Left ventricle myocardium inferior (tissue), 1 donor: ENCODE results near the gene PDE8A. TPM values are rescaled to one million over a fixed set of nuclear protein-coding genes. Genes with fewer than 3 reads are reported as not detected.

Source experiments
- DNase-seq: peaks from one replicate; pipeline ENCODE4 v3.0.0-alpha.2; 2020
- H3K27ac ChIP-seq: fragments of 200-600 bp; replicated peaks from 2 replicates; pipeline ENCODE4 v1.8.0; 2021
- H3K27me3 ChIP-seq: fragments of 200-600 bp; 2 replicates; pipeline ENCODE4 v1.8.0; 2021; ENCODE audit warnings: low read depth
- H3K36me3 ChIP-seq: fragments of 200-600 bp; 2 replicates; pipeline ENCODE4 v1.8.0; 2021
- H3K4me1 ChIP-seq: fragments of 200-600 bp; 2 replicates; pipeline ENCODE4 v1.8.0; 2021
- H3K4me3 ChIP-seq: fragments of 200-600 bp; 2 replicates; pipeline ENCODE4 v1.8.0; 2021; ENCODE audit warnings: mild to moderate bottlenecking, moderate library complexity
- H3K9me3 ChIP-seq: fragments of 200-600 bp; replicated peaks from 2 replicates; pipeline ENCODE4 v1.8.0; 2021
- intact Hi-C: fragments of 100-400 bp; cut with micrococcal nuclease; formaldehyde crosslinking; loops from one replicate; pipeline ENCODE4 v1.11.0; 2022
- total RNA-seq: library from RNA; stranded (reverse); fragmentation: NEBNext Ultra II Directional; extraction: Animal tissue kit (Norgen Biotek cat#: 25700); gene quantifications from one replicate; pipeline ENCODE4 v1.2.1, GENCODE V29; 2021
- TF ChIP-seq, protein P1 (sequence below): fragments of 200-600 bp; IDR thresholded peaks from 2 replicates; pipeline ENCODE4 v1.8.0; 2021; ENCODE audit warnings: antibody characterized with exemption, mild to moderate bottlenecking, borderline replicate concordance
- donor health status: DM: no; HTN: yes; CAD: no; lungs with severe emphysema.

The PDE8A gene
- total RNA-seq, 1 donor from 2014 or later: 17.8 TPM

DNA sequence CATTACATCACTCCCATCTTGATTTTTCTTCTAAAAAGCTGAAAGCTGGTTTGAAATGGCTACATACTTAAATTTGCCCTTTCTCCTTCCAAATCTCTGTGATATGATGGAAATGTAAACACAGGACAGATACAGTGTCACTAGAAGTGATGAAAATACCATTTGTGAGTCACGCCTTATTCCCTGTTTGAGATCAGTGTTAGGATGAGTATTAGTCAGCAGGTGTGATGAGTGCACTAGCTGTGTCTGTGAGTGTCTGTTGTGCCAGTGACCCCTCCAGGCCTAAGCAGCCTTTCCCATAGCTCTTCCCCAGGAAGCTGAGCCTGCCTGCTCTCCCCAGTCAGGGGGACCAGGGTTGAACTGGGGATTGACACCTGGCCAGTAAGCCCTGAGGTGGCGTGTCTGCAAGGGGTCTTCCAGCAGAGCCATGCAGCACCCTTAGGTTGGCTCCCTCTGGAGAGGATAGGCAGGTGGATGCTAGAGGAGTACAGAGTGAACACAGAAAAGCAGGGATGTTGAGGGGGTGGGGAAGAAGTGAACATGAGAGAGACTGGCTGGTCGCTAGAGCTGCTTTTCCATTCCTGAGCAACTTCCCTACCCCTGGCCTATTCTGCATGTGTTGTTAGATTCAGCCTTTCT, 92.0 kb downstream of the PDE8A start:
- no peak overlapping the region for H3K4me3 ChIP-seq
- peaks cover 28% of the 10 kb centered on the region for H3K36me3 ChIP-seq
- no peaks in the 10 kb centered on the region for H3K9me3 ChIP-seq
- DNase-seq: no peak
- TF ChIP-seq, protein P1, sequence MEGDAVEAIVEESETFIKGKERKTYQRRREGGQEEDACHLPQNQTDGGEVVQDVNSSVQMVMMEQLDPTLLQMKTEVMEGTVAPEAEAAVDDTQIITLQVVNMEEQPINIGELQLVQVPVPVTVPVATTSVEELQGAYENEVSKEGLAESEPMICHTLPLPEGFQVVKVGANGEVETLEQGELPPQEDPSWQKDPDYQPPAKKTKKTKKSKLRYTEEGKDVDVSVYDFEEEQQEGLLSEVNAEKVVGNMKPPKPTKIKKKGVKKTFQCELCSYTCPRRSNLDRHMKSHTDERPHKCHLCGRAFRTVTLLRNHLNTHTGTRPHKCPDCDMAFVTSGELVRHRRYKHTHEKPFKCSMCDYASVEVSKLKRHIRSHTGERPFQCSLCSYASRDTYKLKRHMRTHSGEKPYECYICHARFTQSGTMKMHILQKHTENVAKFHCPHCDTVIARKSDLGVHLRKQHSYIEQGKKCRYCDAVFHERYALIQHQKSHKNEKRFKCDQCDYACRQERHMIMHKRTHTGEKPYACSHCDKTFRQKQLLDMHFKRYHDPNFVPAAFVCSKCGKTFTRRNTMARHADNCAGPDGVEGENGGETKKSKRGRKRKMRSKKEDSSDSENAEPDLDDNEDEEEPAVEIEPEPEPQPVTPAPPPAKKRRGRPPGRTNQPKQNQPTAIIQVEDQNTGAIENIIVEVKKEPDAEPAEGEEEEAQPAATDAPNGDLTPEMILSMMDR: no peak
- no peaks in the 10 kb centered on the region for H3K4me1 ChIP-seq
- no peaks in the 10 kb centered on the region for H3K27me3 ChIP-seq
- intact Hi-C loops: no loop called here
- no peak overlapping the region for H3K27ac ChIP-seq

GRCh38 chr15:85086855-85087254, 105.2 kb downstream of the PDE8A start:
- H3K4me1 ChIP-seq: no peaks in the 10 kb centered on the region
- intact Hi-C loops: no loop called here
- TF ChIP-seq, protein P1: no peak
- no peak for DNase-seq
- peaks cover 69% of the 10 kb centered on the region for H3K36me3 ChIP-seq
- H3K27me3 ChIP-seq: no peaks in the 10 kb centered on the region
- no peak overlapping the region for H3K27ac ChIP-seq
- H3K4me3 ChIP-seq: no peak overlapping the region
- H3K9me3 ChIP-seq: no peaks in the 10 kb centered on the region

GRCh38 chr15:85088300-85088699, 106.6 kb downstream of the PDE8A start:
- Histone ChIP-seq H3K4me3 (no peak overlapping the region), H3K36me3 (peaks cover 83% of the 10 kb centered on the region), H3K4me1 (no peaks in the 10 kb centered on the region), H3K27ac (no peak overlapping the region), H3K9me3 (no peaks in the 10 kb centered on the region), H3K27me3 (no peaks in the 10 kb centered on the region)
- intact Hi-C loops: no loop called here
- DNase-seq: no peak
- TF ChIP-seq, protein P1: no peak

- TF ChIP-seq, protein P1: no peak
- Histone ChIP-seq H3K4me1 (no peaks in the 10 kb centered on the region), H3K4me3 (no peak overlapping the region), H3K9me3 (no peaks in the 10 kb centered on the region), H3K36me3 (peaks cover 86% of the 10 kb centered on the region), H3K27ac (no peak overlapping the region), H3K27me3 (no peaks in the 10 kb centered on the region)
- intact Hi-C loops: no loop called here
- DNase-seq: no peak
Observed at GRCh38 chr15:85089929-85090597, 108.4 kb downstream of the PDE8A start.

- DNase-seq: no peak
- intact Hi-C loops: no loop called here
- peaks cover 73% of the 10 kb centered on the region for H3K36me3 ChIP-seq
Observed at GRCh38 chr15:85091990-85092389, 110.3 kb downstream of the PDE8A start.

More at GRCh38 chr15:85091990-85092389, 110.3 kb downstream of the PDE8A start:
- TF ChIP-seq, protein P1: no peak
- Histone ChIP-seq H3K27me3 (no peaks in the 10 kb centered on the region), H3K4me1 (no peaks in the 10 kb centered on the region), H3K4me3 (no peak overlapping the region), H3K27ac (no peak overlapping the region), H3K9me3 (no peaks in the 10 kb centered on the region)
